SK-N-SH treated with all-trans-retinoic acid at 6 μM for 48 hours (cell line): ENCODE results near the gene TNFRSF8.
A peak's percentile ranks its signal among the peaks of the same experiment; 100 is the strongest.

Source experiments
- ATAC-seq: fragments of 200-7000 bp; cut with Tn5 transposase; 3 replicates; pipeline ENCODE4 v1.9.1; 2020; ENCODE audit warnings: mild to moderate bottlenecking, moderate library complexity
- ARNTL ChIP-seq: fragments of 450-650 bp; formaldehyde crosslinking; IDR thresholded peaks from 2 replicates; pipeline ENCODE4 v1.5.0; 2020; ENCODE audit warnings: low read depth, mild to moderate bottlenecking, moderate library complexity, borderline replicate concordance
- CSDC2 ChIP-seq: fragments of 250-450 bp; sonication (Bioruptor Pico); IDR thresholded peaks from 2 replicates; pipeline ENCODE4 v1.5.0; 2020; ENCODE audit warnings: mild to moderate bottlenecking, moderate library complexity
- ESRRG ChIP-seq: fragments of 250-450 bp; sonication (Bioruptor Pico); IDR thresholded peaks from 2 replicates; pipeline ENCODE4 v1.6.1; 2021; ENCODE audit warnings: mild to moderate bottlenecking
- GLIS3 ChIP-seq: fragments of 250-450 bp; sonication (Bioruptor Pico); IDR thresholded peaks from 2 replicates; pipeline ENCODE4 v1.5.0; 2020; ENCODE audit warnings: mild to moderate bottlenecking, moderate library complexity
- ISL1 ChIP-seq: fragments of 250-450 bp; sonication (Bioruptor Pico); IDR thresholded peaks from 2 replicates; pipeline ENCODE4 v2.1.2; 2022; ENCODE audit warnings: mild to moderate bottlenecking, moderate library complexity
- OSR1 ChIP-seq: fragments of 250-450 bp; sonication (Bioruptor Pico); IDR thresholded peaks from 2 replicates; pipeline ENCODE4 v1.8.0; 2022; ENCODE audit warnings: moderate library complexity, mild to moderate bottlenecking, inconsistent platforms
- PPARA ChIP-seq: fragments of 250-450 bp; sonication (Bioruptor Pico); IDR thresholded peaks from 2 replicates; pipeline ENCODE4 v1.5.0; 2020; ENCODE audit warnings: mild to moderate bottlenecking, borderline replicate concordance
- RARB ChIP-seq: fragments of 250-450 bp; sonication (Bioruptor Pico); IDR thresholded peaks from 2 replicates; pipeline ENCODE4 v1.8.0; 2021; ENCODE audit warnings: mild to moderate bottlenecking, moderate library complexity
- SNAI2 ChIP-seq: fragments of 250-450 bp; sonication (Bioruptor Pico); IDR thresholded peaks from 2 replicates; pipeline ENCODE4 v1.5.0; 2020; ENCODE audit warnings: mild to moderate bottlenecking, moderate library complexity
- TCF4 ChIP-seq: fragments of 250-450 bp; sonication (Bioruptor Pico); IDR thresholded peaks from 2 replicates; pipeline ENCODE4 v1.8.0; 2021; ENCODE audit warnings: mild to moderate bottlenecking, moderate library complexity, borderline replicate concordance
- TOX ChIP-seq: fragments of 250-450 bp; sonication (Bioruptor Pico); IDR thresholded peaks from 2 replicates; pipeline ENCODE4 v1.8.0; 2021; ENCODE audit warnings: mild to moderate bottlenecking, moderate library complexity, borderline replicate concordance
- ZC3H10 ChIP-seq: fragments of 250-450 bp; sonication (Bioruptor Pico); IDR thresholded peaks from 2 replicates; pipeline ENCODE4 v1.5.1; 2021; ENCODE audit warnings: mild to moderate bottlenecking, moderate library complexity
- ZFP3 ChIP-seq: fragments of 250-450 bp; sonication (Bioruptor Pico); IDR thresholded peaks from 2 replicates; pipeline ENCODE4 v1.5.0; 2020; ENCODE audit warnings: mild to moderate bottlenecking, moderate library complexity
- ZFP30 ChIP-seq: fragments of 450-650 bp; formaldehyde crosslinking; IDR thresholded peaks from 2 replicates; pipeline ENCODE4 v1.5.0; 2022; ENCODE audit warnings: mild to moderate bottlenecking, moderate library complexity
- ZNF565 ChIP-seq: fragments of 450-650 bp; formaldehyde crosslinking; conservative IDR thresholded peaks from 2 replicates; pipeline ENCODE4 v1.5.0; 2020; ENCODE audit warnings: low read depth, mild to moderate bottlenecking, moderate library complexity
- ZNF70 ChIP-seq: fragments of 450-650 bp; formaldehyde crosslinking; IDR thresholded peaks from 2 replicates; pipeline ENCODE4 v1.5.0; 2020; ENCODE audit warnings: mild to moderate bottlenecking, moderate library complexity
- ZNF8 ChIP-seq: fragments of 450-650 bp; formaldehyde crosslinking; IDR thresholded peaks from 2 replicates; pipeline ENCODE4 v1.5.0; 2020; ENCODE audit warnings: mild to moderate bottlenecking, moderate library complexity
- TF ChIP-seq, protein P1 (sequence below): fragments of 250-450 bp; sonication (Bioruptor Pico); IDR thresholded peaks from 2 replicates; pipeline ENCODE4 v1.5.1; 2021; ENCODE audit warnings: mild to moderate bottlenecking, moderate library complexity
- TF ChIP-seq, protein P2 (sequence below): fragments of 250-450 bp; sonication (Bioruptor Pico); IDR thresholded peaks from 2 replicates; pipeline ENCODE4 v1.8.0; 2021; ENCODE audit warnings: low read depth, mild to moderate bottlenecking, moderate library complexity, borderline replicate concordance
- TF ChIP-seq, protein P3 (sequence below): fragments of 250-450 bp; sonication (Bioruptor Pico); IDR thresholded peaks from 2 replicates; pipeline ENCODE4 v1.8.0; 2020; ENCODE audit warnings: mild to moderate bottlenecking, moderate library complexity, borderline replicate concordance
- TF ChIP-seq, protein P4 (sequence below): fragments of 250-450 bp; sonication (Bioruptor Pico); IDR thresholded peaks from 2 replicates; pipeline ENCODE4 v1.5.0; 2020; ENCODE audit warnings: mild to moderate bottlenecking, moderate library complexity

Gene TNFRSF8

DNA sequence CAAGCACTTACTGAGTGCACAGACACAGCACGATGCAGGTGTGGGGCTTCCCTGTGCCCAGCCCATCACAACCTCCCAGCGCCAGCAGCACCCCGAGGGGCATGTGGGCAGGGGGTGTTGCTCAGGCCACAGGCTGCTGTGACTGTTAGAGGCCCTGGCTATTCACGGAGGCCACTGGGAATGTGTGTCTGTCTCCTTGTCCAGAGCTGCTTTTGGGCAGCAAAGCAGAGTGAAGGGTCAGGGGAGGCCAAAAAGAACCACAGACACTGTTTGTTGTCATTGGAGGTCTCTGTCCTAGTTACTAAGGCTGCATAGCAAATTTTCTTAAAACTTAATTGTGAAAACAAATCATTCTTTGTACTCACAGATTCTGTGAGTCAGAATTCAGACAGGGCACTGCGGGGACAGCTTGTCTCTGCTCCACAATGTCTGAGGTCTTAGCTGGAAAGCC, 49.6 kb downstream of the TNFRSF8 start:
- ATAC-seq, result peak; percentile 43
- no peak for TF ChIP-seq OSR1 (CRISPR knock-in tag)
- no peak for TF ChIP-seq ZC3H10 (CRISPR knock-in tag)
- TF ChIP-seq, protein P1, sequence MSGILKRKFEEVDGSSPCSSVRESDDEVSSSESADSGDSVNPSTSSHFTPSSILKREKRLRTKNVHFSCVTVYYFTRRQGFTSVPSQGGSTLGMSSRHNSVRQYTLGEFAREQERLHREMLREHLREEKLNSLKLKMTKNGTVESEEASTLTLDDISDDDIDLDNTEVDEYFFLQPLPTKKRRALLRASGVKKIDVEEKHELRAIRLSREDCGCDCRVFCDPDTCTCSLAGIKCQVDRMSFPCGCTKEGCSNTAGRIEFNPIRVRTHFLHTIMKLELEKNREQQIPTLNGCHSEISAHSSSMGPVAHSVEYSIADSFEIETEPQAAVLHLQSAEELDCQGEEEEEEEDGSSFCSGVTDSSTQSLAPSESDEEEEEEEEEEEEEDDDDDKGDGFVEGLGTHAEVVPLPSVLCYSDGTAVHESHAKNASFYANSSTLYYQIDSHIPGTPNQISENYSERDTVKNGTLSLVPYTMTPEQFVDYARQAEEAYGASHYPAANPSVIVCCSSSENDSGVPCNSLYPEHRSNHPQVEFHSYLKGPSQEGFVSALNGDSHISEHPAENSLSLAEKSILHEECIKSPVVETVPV (CRISPR knock-in tag), result no peak
- TF ChIP-seq PPARA (CRISPR knock-in tag), result no peak
- no peak for TF ChIP-seq SNAI2 (CRISPR knock-in tag)
- no peak for TF ChIP-seq RARB
- TF ChIP-seq, protein P2, sequence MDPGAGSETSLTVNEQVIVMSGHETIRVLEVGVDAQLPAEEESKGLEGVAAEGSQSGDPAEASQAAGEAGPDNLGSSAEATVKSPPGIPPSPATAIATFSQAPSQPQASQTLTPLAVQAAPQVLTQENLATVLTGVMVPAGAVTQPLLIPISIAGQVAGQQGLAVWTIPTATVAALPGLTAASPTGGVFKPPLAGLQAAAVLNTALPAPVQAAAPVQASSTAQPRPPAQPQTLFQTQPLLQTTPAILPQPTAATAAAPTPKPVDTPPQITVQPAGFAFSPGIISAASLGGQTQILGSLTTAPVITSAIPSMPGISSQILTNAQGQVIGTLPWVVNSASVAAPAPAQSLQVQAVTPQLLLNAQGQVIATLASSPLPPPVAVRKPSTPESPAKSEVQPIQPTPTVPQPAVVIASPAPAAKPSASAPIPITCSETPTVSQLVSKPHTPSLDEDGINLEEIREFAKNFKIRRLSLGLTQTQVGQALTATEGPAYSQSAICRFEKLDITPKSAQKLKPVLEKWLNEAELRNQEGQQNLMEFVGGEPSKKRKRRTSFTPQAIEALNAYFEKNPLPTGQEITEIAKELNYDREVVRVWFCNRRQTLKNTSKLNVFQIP (CRISPR knock-in tag), result no peak
- no peak for TF ChIP-seq ZFP3 (CRISPR knock-in tag)
- no peak for TF ChIP-seq ZNF70 (CRISPR knock-in tag)
- no peak for TF ChIP-seq TCF4 (CRISPR knock-in tag)
- TF ChIP-seq, protein P3, sequence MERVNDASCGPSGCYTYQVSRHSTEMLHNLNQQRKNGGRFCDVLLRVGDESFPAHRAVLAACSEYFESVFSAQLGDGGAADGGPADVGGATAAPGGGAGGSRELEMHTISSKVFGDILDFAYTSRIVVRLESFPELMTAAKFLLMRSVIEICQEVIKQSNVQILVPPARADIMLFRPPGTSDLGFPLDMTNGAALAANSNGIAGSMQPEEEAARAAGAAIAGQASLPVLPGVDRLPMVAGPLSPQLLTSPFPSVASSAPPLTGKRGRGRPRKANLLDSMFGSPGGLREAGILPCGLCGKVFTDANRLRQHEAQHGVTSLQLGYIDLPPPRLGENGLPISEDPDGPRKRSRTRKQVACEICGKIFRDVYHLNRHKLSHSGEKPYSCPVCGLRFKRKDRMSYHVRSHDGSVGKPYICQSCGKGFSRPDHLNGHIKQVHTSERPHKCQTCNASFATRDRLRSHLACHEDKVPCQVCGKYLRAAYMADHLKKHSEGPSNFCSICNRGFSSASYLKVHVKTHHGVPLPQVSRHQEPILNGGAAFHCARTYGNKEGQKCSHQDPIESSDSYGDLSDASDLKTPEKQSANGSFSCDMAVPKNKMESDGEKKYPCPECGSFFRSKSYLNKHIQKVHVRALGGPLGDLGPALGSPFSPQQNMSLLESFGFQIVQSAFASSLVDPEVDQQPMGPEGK, result no peak
- TF ChIP-seq ISL1 (CRISPR knock-in tag), result no peak
- TF ChIP-seq ZNF8, result no peak
- TF ChIP-seq ZNF565 (CRISPR knock-in tag), result no peak
- TF ChIP-seq GLIS3 (CRISPR knock-in tag), result no peak
- TF ChIP-seq TOX (CRISPR knock-in tag), result no peak
- TF ChIP-seq, all 23 proteins: peak for 0

DNA sequence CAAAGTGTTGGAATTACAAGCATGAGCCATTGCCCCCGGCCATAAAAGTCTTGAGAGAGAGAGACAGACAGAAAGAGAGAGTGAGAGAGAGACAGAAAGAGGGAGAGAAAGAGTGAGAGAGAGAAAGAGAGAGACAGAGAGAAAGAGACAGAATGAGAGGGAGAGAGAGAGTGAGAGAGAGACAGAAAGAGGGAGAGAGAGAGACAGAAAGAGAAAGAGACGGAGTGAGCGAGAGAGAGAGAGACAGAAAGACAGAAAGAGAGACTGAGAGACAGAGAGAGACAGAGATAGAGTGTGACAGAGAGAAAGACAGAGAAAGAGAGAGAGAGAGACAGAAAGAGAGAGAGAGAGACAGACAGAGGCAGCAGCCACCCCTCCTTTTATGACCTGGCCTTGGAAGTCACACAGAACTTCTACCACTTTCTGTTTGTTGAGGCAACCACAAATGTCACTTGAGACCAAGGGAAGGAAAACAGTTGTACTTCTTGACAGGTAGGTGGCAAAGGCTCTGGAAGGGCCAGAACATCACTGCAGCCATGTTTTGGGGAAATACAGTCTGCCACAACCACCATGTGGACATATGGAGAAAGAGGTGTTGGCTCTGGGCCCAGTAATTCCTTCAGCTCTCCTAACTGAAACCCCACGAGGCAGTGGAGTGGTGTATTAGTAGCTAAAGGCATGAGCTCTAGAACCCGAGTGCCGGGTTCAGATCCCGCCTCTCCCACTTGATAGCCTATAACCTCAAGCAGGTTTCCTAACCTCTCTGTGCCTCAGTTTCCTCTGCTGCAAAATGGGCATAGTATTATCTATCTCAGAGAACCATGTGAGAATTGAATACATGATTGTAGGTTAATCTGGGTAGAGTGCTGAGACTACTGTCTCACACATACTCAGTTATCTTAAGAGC, 50.6 kb downstream of the TNFRSF8 start:
- ATAC-seq, result peak; percentile 16; the same call in 1 of the 3 replicates
- TF ChIP-seq TOX (CRISPR knock-in tag), result no peak
- no peak for TF ChIP-seq RARB
- TF ChIP-seq, protein P3, result no peak
- TF ChIP-seq ZNF8, result no peak

DNA sequence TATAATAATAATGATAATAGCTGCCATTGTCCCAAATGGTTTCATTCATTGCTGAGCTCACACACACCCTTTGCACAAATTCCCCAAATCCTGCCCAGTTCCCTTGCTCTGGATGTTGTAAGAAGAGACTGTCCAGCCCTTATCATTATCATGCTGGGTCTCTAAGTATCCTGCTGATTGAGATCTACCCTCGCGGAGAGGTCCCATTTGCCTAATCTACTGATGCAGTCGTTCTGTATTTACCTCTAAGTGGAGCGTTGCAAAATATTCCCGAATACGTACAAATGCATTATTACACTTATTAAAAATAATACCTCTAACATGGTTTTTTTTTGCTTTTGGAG, 51.2 kb downstream of the TNFRSF8 start:
- no peak for ATAC-seq
- TF ChIP-seq ZNF8 (no peak), ZC3H10 (CRISPR knock-in tag) (no peak), ZFP3 (CRISPR knock-in tag) (no peak), OSR1 (CRISPR knock-in tag) (no peak), ZFP30 (CRISPR knock-in tag) (no peak), TCF4 (CRISPR knock-in tag) (no peak), ZNF565 (CRISPR knock-in tag) (no peak), ARNTL (CRISPR knock-in tag) (no peak), RARB (no peak), ZNF70 (CRISPR knock-in tag) (no peak), CSDC2 (CRISPR knock-in tag) (no peak), ESRRG (CRISPR knock-in tag) (no peak), TOX (CRISPR knock-in tag) (no peak), SNAI2 (CRISPR knock-in tag) (no peak), GLIS3 (CRISPR knock-in tag) (no peak), ISL1 (CRISPR knock-in tag) (no peak)
- TF ChIP-seq, protein P3, result no peak
- TF ChIP-seq, protein P4, sequence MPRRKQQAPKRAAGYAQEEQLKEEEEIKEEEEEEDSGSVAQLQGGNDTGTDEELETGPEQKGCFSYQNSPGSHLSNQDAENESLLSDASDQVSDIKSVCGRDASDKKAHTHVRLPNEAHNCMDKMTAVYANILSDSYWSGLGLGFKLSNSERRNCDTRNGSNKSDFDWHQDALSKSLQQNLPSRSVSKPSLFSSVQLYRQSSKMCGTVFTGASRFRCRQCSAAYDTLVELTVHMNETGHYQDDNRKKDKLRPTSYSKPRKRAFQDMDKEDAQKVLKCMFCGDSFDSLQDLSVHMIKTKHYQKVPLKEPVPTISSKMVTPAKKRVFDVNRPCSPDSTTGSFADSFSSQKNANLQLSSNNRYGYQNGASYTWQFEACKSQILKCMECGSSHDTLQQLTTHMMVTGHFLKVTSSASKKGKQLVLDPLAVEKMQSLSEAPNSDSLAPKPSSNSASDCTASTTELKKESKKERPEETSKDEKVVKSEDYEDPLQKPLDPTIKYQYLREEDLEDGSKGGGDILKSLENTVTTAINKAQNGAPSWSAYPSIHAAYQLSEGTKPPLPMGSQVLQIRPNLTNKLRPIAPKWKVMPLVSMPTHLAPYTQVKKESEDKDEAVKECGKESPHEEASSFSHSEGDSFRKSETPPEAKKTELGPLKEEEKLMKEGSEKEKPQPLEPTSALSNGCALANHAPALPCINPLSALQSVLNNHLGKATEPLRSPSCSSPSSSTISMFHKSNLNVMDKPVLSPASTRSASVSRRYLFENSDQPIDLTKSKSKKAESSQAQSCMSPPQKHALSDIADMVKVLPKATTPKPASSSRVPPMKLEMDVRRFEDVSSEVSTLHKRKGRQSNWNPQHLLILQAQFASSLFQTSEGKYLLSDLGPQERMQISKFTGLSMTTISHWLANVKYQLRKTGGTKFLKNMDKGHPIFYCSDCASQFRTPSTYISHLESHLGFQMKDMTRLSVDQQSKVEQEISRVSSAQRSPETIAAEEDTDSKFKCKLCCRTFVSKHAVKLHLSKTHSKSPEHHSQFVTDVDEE, result no peak
- TF ChIP-seq, protein P2 (CRISPR knock-in tag), result no peak
- TF ChIP-seq, all 23 proteins: peak for 0
